Measurements from ENCODE around the gene SPTBN1. TPM values are rescaled to one million over a fixed set of nuclear protein-coding genes. Genes with fewer than 3 reads are reported as not detected.
"Not testable (repeated sequence)": the region's sequence is repeated elsewhere in the genome, so short reads cannot be mapped to it uniquely, and the experiment has no call there.

The SPTBN1 gene
- total and polyA plus RNA-seq, 2 of the 13 experiments (the other 11 are each of a cell fraction or from before 2014, with no cell fraction given): 123 to 299 TPM

DNA sequence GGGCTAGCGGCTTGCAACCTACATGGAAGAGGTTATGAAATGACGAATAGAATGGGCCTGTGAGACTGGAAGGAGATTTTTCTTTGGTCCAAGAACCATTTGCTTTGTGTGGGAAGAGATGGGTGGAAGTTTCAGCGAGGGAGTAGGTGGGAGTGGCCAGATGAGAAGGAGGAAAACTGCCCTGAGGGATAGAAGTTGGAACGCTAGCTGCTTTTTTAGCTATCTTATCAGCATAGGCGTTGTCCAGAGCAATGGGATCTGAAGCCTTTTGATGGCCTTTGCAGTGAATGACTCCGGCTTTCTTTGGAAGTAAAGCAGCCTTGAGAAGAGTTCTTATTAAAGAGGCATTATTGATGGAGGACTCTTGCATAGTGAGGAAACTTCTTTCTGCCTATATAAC lies 52.4 kb downstream of the SPTBN1 start (continued):
- TF ChIP-seq ZNF460 (CRISPR knock-in tag; IDR thresholded peaks at IDR 0.05; ENCODE audit: borderline replicate concordance) (no peak), CENPX (CRISPR knock-in tag; IDR thresholded peaks at IDR 0.05) (no peak), ZSCAN30 (CRISPR knock-in tag; IDR thresholded peaks at IDR 0.05) (no peak)

DNA sequence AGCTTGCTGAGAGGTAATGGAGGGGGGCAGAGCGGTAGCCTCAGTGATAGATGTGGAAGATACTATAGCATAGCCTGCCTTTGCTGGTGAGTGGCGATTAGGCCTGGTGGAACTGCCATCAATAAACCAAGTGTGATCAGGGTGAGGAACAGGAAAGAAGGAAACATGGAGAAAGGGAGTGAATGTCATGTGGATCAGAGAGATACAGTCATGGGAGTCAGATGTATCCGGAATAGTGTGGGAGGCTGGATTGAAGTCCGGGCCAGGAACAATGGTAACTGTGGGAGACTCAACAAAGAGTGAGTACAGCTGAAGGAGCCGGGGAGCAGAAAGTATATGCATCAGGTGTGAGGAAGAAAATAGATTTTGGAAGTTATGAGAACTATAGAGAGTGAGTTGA lies 52.9 kb downstream of the SPTBN1 start:
- H3K27me3 ChIP-seq (ENCODE audit: control insufficient read depth in 1 of 2, insufficient read depth in 2 of 2, low read length in 2 of 2); H2AFZ ChIP-seq (ENCODE audit: low read length); H3K4me3 ChIP-seq (replicated peaks in 1 of 3; ENCODE audit: insufficient read depth in 1 of 3, low read depth in 2 of 3, low read length in 3 of 3); POLR2A ChIA-PET; FAIRE-seq; CTCF ChIA-PET (ENCODE audit: low intra/inter-chr PET ratio, low total read pairs); H3K36me3 ChIP-seq (replicated peaks in 1 of 2; ENCODE audit: control insufficient read depth in 1 of 2, insufficient read depth in 2 of 2, low read length in 2 of 2); H3K27ac ChIP-seq (ENCODE audit: extremely low read length, insufficient read depth, low read length); intact Hi-C loops (cut with micrococcal nuclease; ENCODE audit: unreplicated experiment); H3K9me3 ChIP-seq (ENCODE audit: low read length); H3K4me2 ChIP-seq (ENCODE audit: low read depth, low read length); BruUV-seq (replicated peaks); DNase-seq (ENCODE audit: low spot score); ATAC-seq; in situ Hi-C loops (cut with HindIII; ENCODE audit: extremely low pct_ligation_motif_present, low pct_unique_long_range_greater_than_20kb); H3K9ac ChIP-seq (ENCODE audit: insufficient read depth, low read depth, low read length): not testable (repeated sequence)
- Histone ChIP-seq H4K20me1 (ENCODE audit: insufficient read depth, low read length) (peaks cover 22% of the 10 kb centered on the region), H3K79me2 (ENCODE audit: insufficient read depth, low read length) (peaks cover 79% of the 10 kb centered on the region), H3K4me1 (ENCODE audit: insufficient read depth, low read length) (peaks cover 13% of the 10 kb centered on the region)
- WGBS (ENCODE audit: low lambda C conversion rate): 96% methylated on average over 5 of the region's 5 CpGs

DNA sequence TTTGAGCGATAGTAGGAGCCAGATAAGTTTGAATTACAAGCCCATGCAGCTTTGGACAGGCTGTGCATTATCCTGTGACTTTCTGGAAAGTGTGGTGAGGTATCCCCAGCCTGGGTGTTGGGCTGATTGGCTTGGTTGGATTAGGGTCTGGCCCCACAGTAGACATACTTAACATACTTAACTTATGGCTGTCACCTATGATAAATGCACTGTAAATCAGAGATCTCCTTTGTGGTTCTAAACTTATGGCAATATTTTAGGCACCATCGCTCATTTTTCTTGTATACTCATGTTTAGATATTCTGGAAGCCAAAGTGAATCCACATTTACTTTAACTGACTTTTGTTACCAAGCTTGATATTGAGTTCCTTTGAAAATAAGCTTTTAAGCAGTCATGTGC lies 54.8 kb downstream of the SPTBN1 start:
- in situ Hi-C loops (cut with HindIII; ENCODE audit: extremely low pct_ligation_motif_present, low pct_unique_long_range_greater_than_20kb) (no loop called here), intact Hi-C loops (cut with micrococcal nuclease; ENCODE audit: unreplicated experiment) (no loop called here)
- peaks cover 83% of the 10 kb centered on the region for H3K79me2 ChIP-seq (ENCODE audit: insufficient read depth, low read length)
- no peaks in the 10 kb centered on the region for H3K27me3 ChIP-seq (ENCODE audit: control insufficient read depth in 1 of 2, insufficient read depth in 2 of 2, low read length in 2 of 2)
- H2AFZ ChIP-seq (ENCODE audit: low read length): no peak overlapping the region
- FAIRE-seq (no peak), DNase-seq (ENCODE audit: low spot score) (no peak), ATAC-seq (no peak)
- no peak overlapping the region for H3K4me3 ChIP-seq (replicated peaks in 1 of 3; ENCODE audit: insufficient read depth in 1 of 3, low read depth in 2 of 3, low read length in 3 of 3)
- H3K4me2 ChIP-seq (ENCODE audit: low read depth, low read length): no peak overlapping the region
- H3K4me1 ChIP-seq (ENCODE audit: insufficient read depth, low read length): peaks cover 13% of the 10 kb centered on the region
- ChIA-PET CTCF (ENCODE audit: low intra/inter-chr PET ratio, low total read pairs) (no interaction called here), POLR2A (no interaction called here)
- no peak for TF ChIP-seq KLF13 (CRISPR knock-in tag; IDR thresholded peaks at IDR 0.05)
- peaks cover 0 to 7% of the 10 kb centered on the region in 2 experiments; a peak in 3 of 5 replicates for H3K36me3 ChIP-seq (replicated peaks in 1 of 2; ENCODE audit: control insufficient read depth in 1 of 2, insufficient read depth in 2 of 2, low read length in 2 of 2)
- no peak overlapping the region for H3K27ac ChIP-seq (ENCODE audit: extremely low read length, insufficient read depth, low read length)
- H4K20me1 ChIP-seq (ENCODE audit: insufficient read depth, low read length): peaks cover 12% of the 10 kb centered on the region
- H3K9ac ChIP-seq (ENCODE audit: insufficient read depth, low read depth, low read length): no peak overlapping the region
- BruUV-seq (replicated peaks): no TSS peak
- H3K9me3 ChIP-seq (ENCODE audit: low read length): no peaks in the 10 kb centered on the region
- WGBS (ENCODE audit: low lambda C conversion rate): 100% methylated on average over 2 of the region's 2 CpGs
